CD4-positive, alpha-beta T cell treated with Interleukin-15 for 4 hours (primary cell): Measurements from ENCODE around the gene SRD5A3.

Experiments used
- DNase-seq: peaks from one replicate; pipeline ENCODE4 v3.0.0-alpha.2; 2020; ENCODE audit warnings: low spot score

The SRD5A3 gene

DNA sequence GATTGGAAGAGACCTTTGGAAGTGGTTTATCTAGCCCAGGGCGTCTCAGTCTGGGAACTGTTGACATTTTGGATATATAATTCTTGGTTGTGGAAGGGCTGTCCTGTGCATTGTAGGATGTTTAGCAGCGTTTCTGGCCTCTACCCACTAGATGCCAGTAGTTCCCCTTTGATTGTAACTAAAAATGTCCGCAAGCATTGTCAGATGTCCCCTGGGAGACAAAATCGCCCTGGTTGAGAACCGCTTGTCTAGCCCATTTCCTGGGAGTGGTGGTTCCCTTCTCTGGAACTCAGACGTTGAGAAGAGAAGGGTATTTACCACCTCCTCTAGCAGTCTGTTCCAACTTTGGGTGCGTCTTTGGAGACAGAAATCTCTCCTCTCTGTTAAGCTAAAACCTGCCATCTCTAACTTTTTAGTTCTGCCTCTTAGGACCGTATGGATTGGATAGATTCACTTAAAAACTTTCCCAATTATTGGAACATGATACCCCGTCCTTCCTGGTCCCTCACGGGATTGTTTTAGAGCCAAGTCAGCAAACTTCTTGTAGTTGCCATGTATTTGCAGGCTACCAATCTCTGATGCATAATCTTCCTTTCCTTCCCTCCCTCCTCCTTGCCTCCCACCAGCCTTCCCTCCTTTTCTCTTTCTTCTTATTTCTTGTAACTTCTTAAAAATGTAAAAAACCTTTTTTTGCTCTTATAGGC, 63.6 kb downstream of the SRD5A3 start:
- no peak for DNase-seq

DNA sequence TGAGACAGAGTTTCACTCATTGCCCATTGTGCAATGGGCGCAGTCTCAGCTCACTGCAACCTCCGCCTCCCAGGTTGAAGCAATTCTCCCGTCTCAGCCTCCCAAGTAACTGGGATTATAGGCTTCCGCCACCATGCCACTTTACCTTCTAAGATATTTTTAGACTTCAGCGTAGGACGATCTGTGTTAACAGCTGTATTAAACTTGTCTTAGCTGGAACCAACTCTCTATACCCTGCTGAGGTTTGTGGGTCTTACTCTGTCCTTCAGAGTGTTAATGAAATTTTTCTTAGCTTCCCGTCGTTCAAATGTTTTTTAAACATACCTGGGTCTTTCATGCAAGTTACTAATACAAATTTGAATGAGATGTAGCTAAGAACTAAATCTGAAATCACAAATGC, 64.4 kb downstream of the SRD5A3 start:
- DNase-seq: no peak

DNA sequence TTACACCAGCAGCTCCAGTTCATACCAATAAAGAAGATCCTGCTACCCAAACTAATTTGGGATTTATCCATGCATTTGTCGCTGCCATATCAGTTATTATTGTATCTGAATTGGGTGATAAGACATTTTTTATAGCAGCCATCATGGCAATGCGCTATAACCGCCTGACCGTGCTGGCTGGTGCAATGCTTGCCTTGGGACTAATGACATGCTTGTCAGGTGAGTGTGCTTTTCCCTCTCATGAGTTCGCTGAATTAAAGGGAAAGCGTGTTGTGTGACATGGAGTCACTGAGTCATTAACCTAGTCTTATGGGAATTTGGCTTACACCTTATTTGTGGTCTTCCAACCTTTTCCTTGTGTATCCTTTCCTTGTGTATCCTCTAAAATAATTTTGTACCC, 65.6 kb downstream of the SRD5A3 start:
- DNase-seq: no peak

DNA sequence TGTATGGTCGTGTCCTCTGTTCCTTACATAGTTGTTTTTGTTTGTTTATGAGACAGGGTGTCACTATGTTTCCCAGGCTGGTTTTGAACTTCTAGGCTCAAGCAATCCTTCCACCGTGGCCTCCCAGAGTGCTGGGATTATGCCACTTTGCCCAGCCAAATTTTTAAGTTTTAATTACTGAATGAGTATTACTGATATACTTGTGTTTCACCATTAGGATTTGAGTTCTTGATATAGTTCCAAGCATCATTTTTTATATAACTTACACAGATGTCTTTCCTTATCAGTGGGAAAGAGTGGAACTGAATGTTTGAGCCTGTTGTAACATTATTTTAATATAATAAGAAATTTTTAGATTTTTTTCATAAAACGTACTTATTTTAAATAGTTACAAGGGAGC, 70.1 kb downstream of the SRD5A3 start:
- no peak for DNase-seq
